ENCODE results near the gene TOGARAM1. TPM values are rescaled to one million over a fixed set of nuclear protein-coding genes. Genes with fewer than 3 reads are reported as not detected.

The TOGARAM1 gene
- total and polyA plus RNA-seq, 9 of the 15 experiments (the other 6 are each of a cell fraction or from before 2014, with no cell fraction given), result 1.3 to 6.4 (median 3.7) TPM

DNA sequence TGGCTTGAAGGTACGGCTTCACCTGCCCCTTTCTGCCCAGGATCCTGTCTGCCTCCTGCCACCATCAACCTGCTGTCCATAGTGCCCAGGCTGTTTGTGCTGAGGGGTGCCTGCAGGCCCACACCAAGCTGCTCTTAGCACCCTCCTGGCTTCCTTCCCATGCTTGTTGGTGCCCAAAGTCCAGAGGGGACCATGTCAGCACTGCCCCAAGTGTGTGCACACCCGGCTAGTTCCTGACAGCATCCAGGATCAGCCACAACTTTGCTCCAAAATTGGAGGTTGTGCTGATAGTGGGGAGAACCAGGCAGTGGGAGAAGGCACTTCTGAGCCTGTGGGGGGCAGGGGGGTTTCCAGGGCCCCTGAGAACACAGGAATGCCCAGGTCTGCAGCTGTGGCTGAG is 77.4 kb downstream of the TOGARAM1 start:
- no peak overlapping the region for H2AFZ ChIP-seq (ENCODE audit: low read depth, low read length)
- TF ChIP-seq ATF7 (IDR thresholded peaks at IDR 0.05), result no peak
- TF ChIP-seq, protein P1, sequence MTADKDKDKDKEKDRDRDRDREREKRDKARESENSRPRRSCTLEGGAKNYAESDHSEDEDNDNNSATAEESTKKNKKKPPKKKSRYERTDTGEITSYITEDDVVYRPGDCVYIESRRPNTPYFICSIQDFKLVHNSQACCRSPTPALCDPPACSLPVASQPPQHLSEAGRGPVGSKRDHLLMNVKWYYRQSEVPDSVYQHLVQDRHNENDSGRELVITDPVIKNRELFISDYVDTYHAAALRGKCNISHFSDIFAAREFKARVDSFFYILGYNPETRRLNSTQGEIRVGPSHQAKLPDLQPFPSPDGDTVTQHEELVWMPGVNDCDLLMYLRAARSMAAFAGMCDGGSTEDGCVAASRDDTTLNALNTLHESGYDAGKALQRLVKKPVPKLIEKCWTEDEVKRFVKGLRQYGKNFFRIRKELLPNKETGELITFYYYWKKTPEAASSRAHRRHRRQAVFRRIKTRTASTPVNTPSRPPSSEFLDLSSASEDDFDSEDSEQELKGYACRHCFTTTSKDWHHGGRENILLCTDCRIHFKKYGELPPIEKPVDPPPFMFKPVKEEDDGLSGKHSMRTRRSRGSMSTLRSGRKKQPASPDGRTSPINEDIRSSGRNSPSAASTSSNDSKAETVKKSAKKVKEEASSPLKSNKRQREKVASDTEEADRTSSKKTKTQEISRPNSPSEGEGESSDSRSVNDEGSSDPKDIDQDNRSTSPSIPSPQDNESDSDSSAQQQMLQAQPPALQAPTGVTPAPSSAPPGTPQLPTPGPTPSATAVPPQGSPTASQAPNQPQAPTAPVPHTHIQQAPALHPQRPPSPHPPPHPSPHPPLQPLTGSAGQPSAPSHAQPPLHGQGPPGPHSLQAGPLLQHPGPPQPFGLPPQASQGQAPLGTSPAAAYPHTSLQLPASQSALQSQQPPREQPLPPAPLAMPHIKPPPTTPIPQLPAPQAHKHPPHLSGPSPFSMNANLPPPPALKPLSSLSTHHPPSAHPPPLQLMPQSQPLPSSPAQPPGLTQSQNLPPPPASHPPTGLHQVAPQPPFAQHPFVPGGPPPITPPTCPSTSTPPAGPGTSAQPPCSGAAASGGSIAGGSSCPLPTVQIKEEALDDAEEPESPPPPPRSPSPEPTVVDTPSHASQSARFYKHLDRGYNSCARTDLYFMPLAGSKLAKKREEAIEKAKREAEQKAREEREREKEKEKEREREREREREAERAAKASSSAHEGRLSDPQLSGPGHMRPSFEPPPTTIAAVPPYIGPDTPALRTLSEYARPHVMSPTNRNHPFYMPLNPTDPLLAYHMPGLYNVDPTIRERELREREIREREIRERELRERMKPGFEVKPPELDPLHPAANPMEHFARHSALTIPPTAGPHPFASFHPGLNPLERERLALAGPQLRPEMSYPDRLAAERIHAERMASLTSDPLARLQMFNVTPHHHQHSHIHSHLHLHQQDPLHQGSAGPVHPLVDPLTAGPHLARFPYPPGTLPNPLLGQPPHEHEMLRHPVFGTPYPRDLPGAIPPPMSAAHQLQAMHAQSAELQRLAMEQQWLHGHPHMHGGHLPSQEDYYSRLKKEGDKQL (CRISPR knock-in tag; IDR thresholded peaks at IDR 0.05; ENCODE audit: borderline replicate concordance), result no peak
- TF ChIP-seq CCNT2 (IDR thresholded peaks at IDR 0.05; ENCODE audit: borderline replicate concordance, extremely low read depth, insufficient read length, low read depth, low read length), result no peak
- ATAC-seq, result no peak
- H3K36me3 ChIP-seq (ENCODE audit: control insufficient read depth, insufficient read depth, low read length), result peaks cover 6% of the 10 kb centered on the region; the same call in 2 of the 3 replicates
- no peaks in the 10 kb centered on the region for H3K9me3 ChIP-seq (replicated peaks; ENCODE audit: control insufficient read depth, insufficient read depth, low read depth, low read length)
- no peaks in the 10 kb centered on the region for H3K9me1 ChIP-seq (ENCODE audit: control insufficient read depth, insufficient read depth, low read length)
- in situ Hi-C loops (cut with MboI) (no loop called here), intact Hi-C loops (cut with micrococcal nuclease) (no loop called here)
- H3K4me3 ChIP-seq, result no peak overlapping the region
- H3K27ac ChIP-seq (ENCODE audit: extremely low read depth, low read depth, low read length), result no peak overlapping the region
- FAIRE-seq, result no peak
- no peak for DNase-seq (ENCODE audit: extremely low read depth in 1 of 4, low spot score in 3 of 4)
- H4K20me1 ChIP-seq (replicated peaks; ENCODE audit: control insufficient read depth, insufficient read depth, low read length), result no peaks in the 10 kb centered on the region
- H3K9ac ChIP-seq (ENCODE audit: insufficient read depth in 1 of 2, low read depth in 2 of 2, low read length in 2 of 2), result no peak overlapping the region
- no peaks in the 10 kb centered on the region for H3K79me2 ChIP-seq (ENCODE audit: control insufficient read depth, insufficient read depth, low read length)
- H3K4me1 ChIP-seq (replicated peaks in 1 of 2; ENCODE audit: control insufficient read depth in 2 of 2, insufficient read depth in 2 of 2, low read length in 2 of 2), result no peaks in the 10 kb centered on the region
- 100% methylated on average over 1 of the region's 2 CpGs for WGBS (ENCODE audit: insufficient coverage, low coverage, missing lambda C conversion rate)
- no TSS peak for BruUV-seq (replicated peaks)
- POLR2A ChIA-PET, result no interaction called here
- CTCF ChIA-PET (ENCODE audit: low intra/inter-chr PET ratio), result no interaction called here
- H3K4me2 ChIP-seq (ENCODE audit: insufficient read depth, low read length), result no peak overlapping the region
- no peaks in the 10 kb centered on the region for H3K27me3 ChIP-seq (ENCODE audit: control insufficient read depth in 2 of 2, insufficient read depth in 2 of 2, low read length in 2 of 2)
